ENCODE measurements around the gene OXLD1.

Gene OXLD1

DNA sequence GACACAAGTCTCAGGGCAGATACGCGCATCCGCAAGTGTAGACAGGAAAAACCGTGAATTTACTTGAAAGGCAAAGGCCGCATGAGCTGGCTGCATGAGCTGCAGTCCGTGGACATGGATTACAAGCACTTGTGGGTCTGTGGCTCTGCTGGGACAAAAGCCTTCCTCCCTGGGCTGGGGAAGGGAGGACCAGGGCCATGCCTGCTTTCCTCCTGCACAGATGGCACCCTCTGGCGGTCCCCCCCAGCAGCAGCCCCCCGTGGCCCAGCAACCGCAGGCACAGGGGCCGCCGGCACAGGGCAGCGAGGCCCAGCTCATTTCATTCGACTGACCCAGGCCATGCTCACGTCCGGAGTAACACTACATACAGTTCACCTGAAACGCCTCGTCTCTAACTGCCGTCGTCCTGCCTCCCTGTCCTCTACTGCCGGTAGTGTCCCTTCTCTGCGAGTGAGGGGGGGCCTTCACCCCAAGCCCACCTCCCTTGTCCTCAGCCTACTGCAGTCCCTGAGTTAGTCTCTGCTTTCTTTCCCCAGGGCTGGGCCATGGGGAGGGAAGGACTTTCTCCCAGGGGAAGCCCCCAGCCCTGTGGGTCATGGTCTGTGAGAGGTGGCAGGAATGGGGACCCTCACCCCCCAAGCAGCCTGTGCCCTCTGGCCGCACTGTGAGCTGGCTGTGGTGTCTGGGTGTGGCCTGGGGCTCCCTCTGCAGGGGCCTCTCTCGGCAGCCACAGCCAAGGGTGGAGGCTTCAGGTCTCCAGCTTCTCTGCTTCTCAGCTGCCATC, 35.1 kb upstream of the OXLD1 start:
- no peak for DNase-seq

DNA sequence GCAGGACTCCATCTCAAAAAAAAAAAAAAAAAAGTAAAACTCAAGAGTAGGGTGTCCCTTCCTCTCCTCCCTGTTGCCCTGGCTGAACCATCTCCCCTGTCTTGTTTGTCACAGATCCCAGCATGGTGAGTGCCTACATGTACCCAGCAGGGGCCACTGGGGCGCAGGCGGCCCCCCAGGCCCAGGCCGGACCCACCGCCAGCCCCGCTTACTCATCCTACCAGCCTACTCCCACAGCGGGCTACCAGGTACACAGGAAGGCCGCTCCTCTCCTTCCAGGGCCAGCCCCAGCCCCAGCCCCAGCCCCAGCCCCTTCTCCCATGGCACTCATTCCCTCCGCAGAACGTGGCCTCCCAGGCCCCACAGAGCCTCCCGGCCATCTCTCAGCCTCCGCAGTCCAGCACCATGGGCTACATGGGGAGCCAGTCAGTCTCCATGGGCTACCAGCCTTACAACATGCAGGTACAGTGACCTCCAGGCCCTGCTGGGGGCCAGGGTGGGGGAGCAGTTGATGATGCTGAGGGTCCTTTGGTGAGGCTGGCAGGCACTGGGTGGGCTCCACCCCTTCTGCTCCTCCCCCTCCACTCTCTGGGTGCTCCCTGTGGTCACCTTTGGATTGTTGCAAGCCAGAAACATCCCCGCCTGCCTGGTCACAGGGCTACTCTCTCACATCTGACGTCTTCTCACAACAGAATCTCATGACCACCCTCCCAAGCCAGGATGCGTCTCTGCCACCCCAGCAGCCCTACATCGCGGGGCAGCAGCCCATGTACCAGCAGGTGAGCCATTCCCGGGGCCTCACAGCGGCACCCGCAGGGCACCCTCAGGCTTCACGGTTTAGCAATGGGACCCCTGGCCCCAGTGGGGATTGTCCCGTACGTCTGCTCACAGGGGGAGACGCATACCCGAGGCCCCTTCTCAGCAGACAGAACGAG, 34.2 kb upstream of the OXLD1 start:
- DNase-seq = no peak

DNA sequence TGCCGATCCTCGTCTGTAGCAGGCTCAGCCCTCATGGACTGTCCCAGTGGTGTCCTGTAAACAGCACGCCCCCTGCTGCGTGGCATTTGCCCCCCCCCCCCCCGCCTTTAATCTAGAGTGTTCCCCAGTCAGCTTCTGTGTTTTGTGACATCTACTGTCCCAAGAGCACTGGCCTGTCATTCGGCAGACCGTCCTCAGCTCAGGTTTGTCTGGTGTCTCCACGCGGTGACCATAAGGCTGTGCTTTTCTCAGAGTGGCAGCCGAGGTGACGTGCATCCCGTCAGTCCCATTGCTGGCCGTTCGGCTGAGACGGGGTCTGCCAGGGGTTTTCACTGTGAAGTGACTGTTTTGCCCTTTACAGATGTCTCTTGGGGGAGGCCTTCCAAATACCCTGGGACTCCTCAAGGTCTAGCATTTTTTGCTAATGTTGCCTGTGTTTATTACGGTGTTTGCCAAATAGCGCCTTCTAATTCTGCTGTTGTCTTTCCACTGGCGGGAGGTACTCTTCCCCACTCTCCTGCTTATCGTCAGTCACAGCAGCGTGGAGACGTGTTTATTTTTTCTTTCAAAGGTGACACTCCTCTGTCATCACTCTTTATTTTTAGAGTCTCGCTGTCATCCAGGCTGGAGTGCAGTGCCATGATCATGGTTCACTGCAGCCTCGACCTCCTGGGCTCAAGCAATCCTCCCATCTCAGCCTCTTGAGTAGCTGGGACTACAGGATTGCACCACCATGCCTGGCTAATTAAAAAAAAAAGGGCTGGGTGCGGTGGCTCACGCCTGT, 31.0 kb upstream of the OXLD1 start:
- DNase-seq = no peak

DNA sequence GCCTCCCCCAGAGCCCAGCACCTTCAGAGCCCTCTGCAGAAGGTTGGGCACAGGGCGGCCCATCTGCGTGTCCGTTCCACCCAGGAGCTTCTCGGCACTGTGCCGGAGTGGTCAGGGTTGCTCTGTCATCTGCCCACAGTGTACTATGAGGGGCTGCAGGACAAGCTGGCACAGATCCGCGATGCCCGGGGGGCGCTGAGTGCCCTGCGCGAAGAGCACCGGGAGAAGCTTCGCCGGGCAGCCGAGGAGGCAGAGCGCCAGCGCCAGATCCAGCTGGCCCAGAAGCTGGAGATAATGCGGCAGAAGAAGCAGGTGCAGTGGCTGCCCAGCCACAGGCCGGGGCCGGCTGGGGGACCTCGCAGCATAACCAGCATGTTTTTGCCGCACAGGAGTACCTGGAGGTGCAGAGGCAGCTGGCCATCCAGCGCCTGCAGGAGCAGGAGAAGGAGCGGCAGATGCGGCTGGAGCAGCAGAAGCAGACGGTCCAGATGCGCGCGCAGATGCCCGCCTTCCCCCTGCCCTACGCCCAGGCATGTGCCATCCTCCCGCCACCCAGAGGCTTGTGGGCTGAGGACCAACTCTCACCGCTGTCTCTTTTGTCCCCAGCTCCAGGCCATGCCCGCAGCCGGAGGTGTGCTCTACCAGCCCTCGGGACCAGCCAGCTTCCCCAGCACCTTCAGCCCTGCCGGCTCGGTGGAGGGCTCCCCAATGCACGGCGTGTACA, 30.0 kb upstream of the OXLD1 start:
- DNase-seq = no peak

DNA sequence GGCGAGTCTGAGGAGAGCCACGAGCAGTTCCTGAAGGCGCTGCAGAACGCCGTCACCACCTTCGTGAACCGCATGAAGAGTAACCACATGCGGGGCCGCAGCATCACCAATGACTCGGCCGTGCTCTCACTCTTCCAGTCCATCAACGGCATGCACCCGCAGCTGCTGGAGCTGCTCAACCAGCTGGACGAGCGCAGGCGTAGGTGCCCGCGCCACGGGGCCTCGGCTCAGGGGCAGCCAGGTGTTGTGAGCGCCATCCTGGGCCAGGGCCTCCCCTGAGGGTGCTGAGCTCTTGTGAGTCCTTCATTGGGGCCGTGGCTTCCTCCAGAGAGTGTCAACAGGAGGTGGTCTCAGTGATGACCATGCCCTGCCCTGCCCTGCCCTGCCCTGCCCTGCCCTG, 29.4 kb upstream of the OXLD1 start:
- no peak for DNase-seq

DNA sequence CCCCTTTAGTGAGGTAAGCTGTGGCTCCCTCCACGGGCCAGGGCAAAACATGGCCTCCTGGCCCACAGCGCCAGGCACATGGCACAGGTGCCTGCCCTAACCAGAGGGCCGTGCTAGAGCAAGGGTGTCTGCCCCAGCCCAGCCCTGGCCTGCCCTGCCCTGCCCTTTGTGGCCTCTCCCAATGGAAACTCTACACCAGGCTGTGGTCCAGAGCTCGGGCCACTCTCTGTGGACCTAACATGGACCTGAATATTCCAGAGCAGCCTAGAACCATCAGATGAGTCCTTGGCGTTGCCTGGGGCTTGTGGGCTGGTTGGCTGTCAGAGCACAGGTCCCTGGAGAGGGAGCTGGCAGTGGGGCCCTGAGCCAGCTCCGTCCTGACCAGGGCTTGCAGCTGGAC, 28.8 kb upstream of the OXLD1 start:
- no peak for DNase-seq

DNA sequence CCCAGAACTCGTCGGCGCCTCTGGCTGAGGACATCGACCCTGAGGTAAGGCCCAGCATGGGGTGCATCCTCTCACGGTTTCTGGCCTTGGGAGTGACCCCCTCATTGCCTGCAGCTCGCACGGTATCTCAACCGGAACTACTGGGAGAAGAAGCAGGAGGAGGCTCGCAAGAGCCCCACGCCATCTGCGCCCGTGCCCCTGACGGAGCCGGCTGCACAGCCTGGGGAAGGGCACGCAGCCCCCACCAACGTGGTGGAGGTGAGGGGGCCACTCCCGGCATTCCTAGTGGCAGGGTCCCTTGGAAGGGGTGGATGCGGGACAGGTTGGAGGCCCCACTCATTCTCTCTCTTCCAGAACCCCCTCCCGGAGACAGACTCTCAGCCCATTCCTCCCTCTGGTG, 28.4 kb upstream of the OXLD1 start:
- DNase-seq = no peak

DNA sequence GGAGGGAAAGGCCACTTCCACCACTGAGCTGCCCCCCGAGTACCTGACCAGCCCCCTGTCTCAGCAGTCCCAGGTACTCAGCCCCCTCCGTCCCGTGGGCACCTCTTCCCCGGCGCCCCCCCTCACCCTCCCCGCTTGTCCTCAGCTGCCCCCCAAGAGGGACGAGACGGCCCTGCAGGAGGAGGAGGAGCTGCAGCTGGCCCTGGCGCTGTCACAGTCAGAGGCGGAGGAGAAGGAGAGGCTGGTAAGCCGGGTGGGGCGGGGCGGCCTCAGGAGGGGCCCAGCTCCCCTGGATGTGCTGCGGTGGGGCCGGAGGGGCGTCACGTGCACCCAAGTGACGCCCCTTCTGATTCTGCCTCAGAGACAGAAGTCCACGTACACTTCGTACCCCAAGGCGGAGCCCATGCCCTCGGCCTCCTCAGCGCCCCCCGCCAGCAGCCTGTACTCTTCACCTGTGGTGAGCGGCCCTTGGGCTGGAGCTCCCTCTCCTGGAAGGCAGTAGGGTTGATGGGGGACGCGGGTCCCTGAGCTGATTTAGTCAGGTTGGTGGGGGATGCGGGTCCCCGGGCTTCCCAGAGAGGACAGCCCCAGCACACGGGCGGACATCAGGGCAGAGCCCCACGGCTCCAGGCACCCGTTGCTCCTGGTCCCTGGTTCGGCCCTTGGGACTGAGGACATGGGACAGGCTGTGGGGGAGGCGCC, 27.3 kb upstream of the OXLD1 start:
- no peak for DNase-seq

DNA sequence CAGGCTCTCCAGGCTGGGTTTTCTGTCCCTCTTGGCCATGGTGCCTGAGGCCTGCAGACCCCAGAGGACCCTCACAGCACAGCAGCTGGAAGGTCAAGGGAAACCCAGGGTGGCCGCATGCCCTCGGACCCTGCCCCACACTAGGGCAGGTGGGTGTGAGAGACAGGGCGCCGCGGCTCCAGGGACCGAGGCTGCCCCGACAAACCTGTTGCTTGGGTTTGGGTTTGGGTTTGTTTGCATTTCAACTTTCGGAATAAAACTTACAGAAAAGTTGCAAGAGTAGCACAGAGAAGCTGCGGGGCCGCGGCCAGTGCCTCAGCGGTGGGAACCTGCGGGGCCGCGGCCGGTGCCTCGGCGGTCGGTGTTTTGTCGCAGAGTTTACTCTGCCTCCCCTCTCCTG, 25.2 kb upstream of the OXLD1 start:
- DNase-seq = no peak

DNA sequence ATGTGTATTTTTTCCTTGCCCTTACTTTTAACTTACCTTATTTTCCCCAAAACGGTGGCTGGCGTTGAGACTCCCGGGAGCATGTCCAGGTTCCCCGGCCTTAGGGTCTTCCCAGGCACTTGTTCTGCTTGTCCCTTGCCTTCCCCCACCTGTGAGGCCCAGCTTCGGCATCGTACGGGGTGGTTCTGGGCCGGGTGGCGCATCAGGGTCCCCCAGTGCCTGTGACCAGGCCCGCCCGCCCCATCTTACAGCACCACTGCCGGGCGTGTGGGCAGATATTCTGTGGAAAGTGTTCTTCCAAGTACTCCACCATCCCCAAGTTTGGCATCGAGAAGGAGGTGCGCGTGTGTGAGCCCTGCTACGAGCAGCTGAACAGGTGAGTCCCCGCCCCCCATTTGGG, 24.8 kb upstream of the OXLD1 start:
- no peak for DNase-seq

DNA sequence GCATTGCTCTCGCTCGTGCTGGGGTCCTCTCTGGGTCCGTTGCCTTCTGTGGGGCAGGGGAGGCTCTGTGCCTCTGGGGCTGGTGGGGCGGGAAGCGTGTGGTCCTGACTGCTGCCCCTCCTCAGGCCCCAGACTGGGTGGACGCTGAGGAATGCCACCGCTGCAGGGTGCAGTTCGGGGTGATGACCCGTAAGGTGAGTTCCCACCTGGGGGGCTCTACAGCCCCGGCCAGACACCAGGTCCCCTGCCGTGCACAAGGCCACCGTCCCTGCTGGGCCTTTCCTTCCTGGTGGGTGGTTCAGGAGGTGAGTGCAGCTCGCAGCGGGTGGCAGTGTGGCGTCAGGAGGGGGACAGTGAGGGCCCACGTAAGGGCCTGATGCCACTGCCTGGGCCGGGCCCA, 24.1 kb upstream of the OXLD1 start:
- no peak for DNase-seq

DNA sequence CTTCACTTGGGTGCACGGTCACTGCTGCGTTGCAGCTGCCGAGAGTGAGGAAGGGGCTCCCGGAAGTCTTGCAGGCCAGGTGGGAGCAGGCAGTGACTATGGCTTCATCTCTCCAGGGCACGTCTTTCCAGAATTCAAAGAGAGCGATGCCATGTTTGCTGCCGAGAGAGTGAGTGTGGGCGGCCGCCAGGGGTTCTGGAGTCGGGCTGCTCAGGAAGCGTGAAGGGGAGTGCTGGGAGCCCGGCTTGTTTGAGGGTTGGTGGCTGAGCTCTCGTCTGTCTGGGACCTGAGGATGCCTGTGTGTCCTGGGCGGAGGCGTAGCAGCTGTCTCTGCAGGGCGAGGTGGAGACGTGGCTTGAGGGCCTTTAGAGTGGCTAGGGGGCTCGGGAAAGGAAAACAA, 23.7 kb upstream of the OXLD1 start:
- DNase-seq = no peak

DNA sequence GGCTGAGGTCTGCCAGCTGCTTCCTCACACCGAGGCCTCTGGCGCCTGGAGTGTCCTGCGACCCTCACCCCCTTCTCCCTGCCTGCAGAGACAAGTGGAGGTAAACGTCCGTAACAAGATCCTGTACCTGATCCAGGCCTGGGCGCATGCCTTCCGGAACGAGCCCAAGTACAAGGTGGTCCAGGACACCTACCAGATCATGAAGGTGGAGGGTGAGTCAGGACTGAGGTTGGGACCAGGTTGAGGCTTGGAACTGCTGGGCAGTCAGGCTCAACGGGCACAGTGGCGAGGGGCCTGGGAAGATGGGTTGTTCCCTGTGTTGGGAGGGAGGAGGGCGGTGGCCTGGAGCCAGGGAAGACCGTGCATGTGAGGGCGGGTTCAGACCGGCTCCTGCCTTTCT, 22.2 kb upstream of the OXLD1 start:
- DNase-seq = no peak

DNA sequence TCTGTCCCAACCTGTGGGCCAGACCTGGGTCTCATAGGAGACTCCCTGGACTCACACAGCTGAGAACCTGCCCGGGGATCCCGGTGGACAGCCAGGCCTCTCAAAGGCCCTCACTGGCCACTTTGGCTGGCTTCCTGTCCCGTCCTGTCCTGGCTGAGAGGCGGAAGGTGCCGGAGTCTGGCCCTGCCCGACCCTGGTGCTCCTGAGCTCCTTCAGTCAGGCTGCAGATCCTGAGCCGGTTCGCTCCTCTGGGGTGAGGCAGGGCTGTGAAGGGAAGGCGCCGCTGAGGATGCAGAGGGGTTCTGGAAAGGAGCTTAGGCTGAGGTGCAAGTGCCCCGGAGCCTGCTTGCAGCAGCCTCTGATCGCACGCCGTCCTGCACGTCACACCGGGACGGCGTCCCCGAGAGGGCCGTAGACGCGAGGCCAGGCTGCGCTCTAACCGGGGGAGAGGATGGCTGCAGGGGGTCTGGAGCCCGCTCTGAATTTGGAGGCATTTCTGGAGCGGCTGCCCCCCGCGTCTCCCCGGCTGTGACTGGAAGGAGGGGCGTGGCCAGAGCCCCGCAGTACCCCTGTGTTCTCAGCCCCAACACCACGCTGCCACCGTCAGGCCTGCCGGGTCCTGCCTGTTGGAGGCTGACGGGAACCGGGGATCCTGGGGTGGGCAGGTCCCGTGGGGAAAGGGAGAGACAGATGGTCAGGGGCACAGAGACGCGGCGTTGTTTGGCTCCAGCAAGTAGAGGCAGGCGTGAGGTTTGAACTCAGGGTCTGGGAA, 21.6 kb upstream of the OXLD1 start:
- DNase-seq = no peak

DNA sequence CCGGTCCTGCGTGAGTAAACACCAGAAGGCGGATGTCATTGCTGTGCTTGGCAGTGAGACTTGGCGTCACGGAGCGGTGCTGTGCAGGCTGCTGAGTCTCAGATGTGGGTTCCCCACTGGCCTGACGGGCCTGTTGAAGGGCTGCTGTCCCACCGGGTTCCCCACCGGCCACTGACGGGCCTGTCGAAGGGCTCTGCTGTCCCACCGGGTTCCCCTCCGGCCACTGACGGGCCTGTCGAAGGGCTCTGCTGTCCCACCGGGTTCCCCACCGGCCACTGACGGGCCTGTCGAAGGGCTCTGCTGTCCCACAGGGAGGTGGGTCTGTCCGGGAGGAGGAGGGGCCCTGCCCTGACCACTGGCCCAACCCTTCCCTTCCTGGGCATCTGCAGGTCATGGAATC, 20.2 kb upstream of the OXLD1 start:
- no peak for DNase-seq

DNA sequence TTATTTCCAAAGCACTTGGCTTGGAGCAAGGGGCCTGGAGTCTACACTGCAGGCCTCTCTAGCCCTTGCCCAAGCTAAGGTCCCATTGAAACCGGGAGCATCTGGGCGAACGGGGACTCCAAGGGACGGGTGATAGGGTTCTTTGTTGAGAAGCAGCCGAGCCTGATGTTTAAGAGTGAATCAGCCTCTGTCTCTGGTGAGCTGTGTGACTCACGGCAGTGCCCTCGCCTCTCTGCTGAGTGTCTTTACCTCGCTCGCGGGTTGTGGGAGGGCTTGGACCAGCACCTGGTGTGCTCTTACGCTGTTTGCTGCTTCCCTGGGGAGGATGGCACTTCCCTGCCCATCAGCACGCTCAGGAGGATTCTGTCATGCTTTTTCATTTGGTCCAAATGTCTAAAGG, 18.7 kb upstream of the OXLD1 start:
- no peak for DNase-seq

DNA sequence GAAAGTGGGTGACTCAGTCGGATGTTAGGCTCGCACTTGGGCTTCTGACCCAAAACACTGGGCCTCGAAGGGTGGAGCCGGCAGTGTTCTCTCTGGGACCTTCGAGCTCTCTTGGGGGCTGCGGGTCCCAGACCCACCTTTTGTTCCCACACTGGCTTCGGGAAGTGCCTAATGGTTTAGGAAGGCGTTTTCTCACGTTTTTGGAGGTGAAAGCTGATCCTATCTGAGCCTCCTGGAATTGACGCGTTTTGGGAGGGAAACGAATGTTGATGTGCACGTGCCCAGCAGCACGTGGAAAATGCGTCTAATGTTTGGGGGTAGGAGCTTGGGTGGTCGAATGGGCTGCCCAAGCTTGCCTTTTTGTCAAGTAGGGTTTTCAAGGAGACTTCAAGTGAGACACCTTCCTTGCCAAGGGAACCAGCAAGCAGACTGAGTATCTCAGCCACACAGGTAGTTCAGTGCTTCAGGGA, 18.1 kb upstream of the OXLD1 start:
- DNase-seq = no peak

DNA sequence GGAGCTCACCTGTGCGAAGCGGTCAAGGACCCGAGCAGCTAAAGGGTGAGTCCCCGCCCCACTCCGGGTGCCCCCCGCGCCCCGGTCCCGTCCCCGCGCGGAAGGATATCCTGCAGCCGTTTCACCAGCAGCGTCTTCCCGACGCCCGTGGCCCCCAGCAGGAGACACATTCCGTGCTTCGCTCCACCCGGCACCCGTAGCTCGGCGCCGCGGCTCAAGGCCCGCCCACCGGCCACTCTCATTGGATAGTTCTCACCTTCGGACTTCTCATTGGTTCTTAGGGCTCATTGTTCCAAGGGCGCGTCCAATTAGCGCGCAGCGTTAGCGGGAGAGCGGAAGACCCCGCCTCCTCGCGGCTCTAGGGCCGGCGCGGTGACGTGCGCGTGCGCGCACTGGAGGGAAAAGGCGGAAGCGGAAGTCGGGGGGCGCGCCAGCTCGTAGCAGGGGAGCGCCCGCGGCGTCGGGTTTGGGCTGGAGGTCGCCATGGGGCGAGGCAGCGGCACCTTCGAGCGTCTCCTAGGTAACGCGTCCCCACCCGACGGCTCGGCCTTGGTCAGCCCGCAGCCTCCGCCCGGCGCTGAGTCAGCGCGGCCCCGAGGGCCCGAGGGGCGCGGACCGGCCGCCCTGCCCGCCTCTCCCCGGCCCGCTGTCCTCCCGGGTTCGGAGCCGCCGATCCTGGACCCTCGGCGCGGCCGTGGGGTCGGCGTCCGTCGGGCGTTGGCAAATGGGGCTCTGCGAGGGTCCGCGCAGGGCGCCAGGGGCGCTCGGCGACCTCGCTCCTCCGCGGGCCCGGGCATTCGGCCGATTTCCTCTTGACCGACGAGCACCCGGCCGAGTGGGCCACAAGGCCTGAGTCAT, 17.4 kb upstream of the OXLD1 start, which contains the start of the genes ARL16 and HGS:
ARL16 (minus strand) TSS at position 214 of the 858 bp plus-strand sequence; CDS start at position 170, 44 bp downstream.
HGS (plus strand) TSS at position 428 of the 858 bp plus-strand sequence; CDS start at position 484, 56 bp downstream.
- DNase-seq = peak; percentile 93 to 97 (median 94)

DNA sequence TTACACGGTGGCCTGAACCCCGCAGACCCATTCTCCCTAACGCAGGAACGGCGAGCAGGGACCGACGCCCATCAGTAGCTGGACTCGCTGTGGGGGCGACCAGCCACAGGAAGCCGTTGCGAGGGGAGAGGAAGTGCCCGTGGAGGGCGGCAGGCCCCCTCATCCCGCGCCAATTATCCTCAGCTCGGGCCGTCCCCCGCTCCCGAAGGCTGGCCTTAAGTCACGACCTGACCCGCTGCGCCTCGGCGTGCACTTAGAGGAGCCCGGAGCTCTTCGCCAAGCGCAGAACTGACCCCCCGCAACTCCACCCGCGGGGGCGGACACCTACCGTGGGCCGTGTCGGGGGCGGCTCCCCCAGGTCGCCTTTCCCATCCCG, 16.8 kb upstream of the OXLD1 start:
- DNase-seq = no peak

Measured in activated naive CD4-positive, alpha-beta T cell (primary cell).